Daoy (cell line): ENCODE data around the gene KIF4B. TPM values are rescaled to one million over a fixed set of nuclear protein-coding genes. Genes with fewer than 3 reads are reported as not detected.

Source experiments
- DNase-seq: peaks from one replicate; pipeline ENCODE4 v3.0.0-alpha.2; 2015; ENCODE audit warnings: low read depth
- total RNA-seq: library from RNA; depleted of rRNA; stranded (reverse); fragments of >200 nt; shearing (Covaris generic); gene quantifications from 2 replicates; pipeline ENCODE4 v1.2.3, GENCODE V29; 2014; rRNA removed

The KIF4B gene
- total RNA-seq, 1 experiment from 2014 or later: 0.17 TPM

DNA sequence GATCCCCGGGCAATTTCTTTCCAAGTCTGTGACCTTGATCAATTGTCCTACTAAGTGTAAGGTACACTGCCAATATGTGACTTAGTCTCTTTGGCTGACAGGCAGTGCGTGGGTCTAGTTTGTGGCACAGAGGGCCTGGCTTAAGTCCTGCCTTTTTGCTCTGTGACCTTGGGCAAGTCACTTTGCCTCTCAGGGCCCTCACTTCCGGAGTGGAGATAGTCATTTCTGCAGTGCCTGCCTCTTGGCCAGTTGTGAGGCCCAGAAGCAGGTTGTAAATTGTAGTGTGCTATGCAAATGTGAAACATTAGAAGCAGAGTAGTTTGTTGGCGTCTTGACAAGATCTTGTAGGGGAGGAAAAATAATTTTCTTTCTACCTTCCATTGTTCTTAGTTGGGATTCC is 39.0 kb downstream of the KIF4B start:
- no peak for DNase-seq

DNA sequence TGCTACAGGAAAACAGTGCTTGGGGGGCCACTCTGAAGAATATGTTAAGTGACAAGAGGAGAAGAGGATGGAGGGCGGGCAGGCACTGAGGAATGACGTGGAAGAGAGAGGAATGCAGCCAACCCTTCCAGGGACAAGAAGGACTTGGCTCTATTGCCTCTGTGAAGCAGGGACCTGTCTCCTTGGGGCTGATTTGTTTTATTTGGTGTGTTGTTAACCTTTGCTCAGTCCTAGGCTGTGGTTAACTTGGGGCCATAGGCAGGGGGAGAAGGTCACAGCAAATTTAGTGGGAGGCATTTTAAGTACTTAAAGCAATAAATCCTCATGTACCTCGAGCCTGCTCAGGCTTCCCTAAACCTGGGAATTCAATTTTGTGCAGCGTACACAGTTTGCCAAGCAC is 39.9 kb downstream of the KIF4B start:
- DNase-seq: no peak

DNA sequence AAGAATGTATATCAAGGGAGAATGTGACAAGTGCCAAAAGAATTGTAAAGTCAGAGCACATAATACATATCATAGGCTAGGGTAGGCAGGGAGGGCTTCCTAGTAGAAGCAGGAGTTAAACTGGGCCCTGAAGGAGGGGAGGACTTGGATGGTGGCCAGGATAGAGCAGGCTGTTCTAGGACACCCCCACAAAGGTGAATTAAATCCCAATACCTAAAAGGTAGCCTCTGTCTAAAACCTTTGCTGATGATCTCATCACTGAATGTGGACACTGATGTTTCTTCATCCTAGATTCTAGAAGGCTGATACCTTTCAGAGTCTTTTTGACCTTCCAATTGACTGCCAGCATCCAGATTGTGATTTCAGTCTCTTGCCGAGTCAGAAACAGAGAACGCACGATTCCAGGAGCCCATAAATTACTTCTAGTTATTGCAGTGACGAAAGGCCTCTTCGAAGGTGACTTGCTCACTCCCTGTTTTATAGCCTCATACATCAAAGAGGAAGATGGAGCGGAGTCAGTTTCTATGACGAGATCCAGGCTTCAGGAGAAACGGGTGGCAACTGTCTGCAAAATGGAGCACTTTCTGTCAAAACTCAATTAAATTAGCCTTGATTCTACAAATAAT is 43.2 kb downstream of the KIF4B start:
- DNase-seq: no peak

DNA sequence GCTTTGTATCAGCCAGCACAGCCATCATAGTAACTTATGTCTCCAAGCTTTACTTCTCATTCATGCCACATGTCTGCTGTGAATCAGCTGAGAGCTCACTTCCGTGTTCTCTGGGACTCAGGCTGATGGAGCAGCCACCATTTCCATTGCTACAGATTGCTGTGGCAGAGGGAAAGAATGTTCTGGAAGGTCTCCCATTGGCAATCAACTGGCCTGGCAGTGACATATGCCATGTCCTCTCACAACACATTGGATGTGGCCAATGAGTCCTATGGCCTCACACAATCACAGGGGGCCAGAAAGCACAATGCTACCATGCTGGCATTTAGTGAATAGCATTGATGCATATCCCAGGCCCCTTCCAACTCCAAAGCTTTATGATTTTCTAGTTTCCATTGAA is 44.1 kb downstream of the KIF4B start:
- DNase-seq: no peak

DNA sequence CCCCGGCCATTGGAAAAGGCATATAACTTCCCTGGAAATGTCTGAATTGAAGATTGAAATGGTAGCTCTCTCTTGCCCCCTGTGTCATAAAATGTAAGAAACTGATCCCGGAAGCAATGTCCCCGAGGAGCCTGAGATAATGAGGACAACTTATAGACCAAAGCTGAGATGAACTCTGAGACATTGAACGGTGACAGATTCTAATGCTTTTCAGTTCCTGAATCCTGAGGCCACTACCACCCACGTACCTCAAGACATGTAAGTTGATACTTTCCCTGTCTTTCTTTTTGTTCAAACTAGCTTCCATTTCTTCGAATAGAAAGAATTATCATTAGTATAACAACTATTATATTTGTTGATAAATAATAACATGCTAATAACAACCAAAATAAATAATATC is 51.0 kb downstream of the KIF4B start:
- DNase-seq: no peak

DNA sequence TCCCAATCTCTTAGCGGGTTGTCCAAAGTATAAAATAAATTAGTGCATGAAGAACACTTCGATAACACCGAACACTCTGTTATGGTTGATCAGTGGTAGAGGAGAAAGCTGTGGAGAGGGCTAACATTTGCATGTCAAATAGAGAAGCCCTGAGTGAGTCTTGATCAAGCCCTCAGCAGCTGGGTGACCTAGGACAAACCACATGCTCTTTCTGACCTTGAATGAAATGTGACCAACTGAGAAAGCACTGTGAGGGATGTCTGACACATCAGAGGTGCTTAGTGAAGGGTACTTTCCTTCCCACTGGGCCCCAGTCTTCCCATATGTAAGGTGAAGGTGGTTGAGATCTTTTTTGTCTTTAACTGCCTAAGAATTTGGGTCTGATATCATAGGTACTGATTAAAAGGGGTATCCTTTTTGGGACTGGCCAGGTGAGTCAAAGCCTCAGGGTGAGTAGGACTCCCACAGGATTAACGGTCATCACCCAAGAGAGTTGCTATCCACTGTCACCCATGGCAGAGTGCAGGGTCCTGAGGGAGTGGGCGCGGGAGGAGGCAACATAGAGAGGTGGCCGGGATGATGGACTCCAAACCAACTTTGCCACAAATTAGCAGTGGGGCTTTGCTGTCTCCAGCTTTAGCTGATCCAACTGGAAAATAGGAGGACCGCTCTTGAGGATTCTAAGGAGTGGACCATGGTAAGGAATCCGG is 53.5 kb downstream of the KIF4B start:
- DNase-seq: no peak

Other genes starting within 250 kb of the KIF4B start
- gene FAXDC2, start 163.2 kb upstream of the KIF4B start, total RNA-seq: 0.12 and 0.46 TPM in 2 replicates
- gene CNOT8, start 155.1 kb upstream of the KIF4B start, total RNA-seq: 70.3 and 89.9 TPM in 2 replicates
- 18.7 and 25.5 TPM in 2 replicates for gene GEMIN5, start 75.5 kb upstream of the KIF4B start, total RNA-seq
- 15.6 and 34.3 TPM in 2 replicates for gene MRPL22, start 72.7 kb upstream of the KIF4B start, total RNA-seq